GM23338 (cell line): ENCODE measurements around the gene RNH1. TPM values are rescaled to one million over a fixed set of nuclear protein-coding genes. Genes with fewer than 3 reads are reported as not detected.

Experiments used
- ATAC-seq: fragments of 200-7000 bp; cut with Tn5 transposase; 3 replicates; pipeline ENCODE4 v1.9.1; 2020
- DNase-seq: peaks from one replicate; pipeline ENCODE4 v3.0.0-alpha.2; 2015; ENCODE audit warnings: low spot score
- H2AFZ ChIP-seq: fragments of 200-600 bp; sonication (generic); 2 replicates; pipeline ENCODE4 v1.8.0; 2016; ENCODE audit warnings: antibody characterized with exemption, mild to moderate bottlenecking, moderate library complexity
- H3F3A ChIP-seq: fragments of 200-600 bp; sonication (generic); replicated peaks from 2 replicates; pipeline ENCODE4 v1.8.0; 2017; ENCODE audit warnings: antibody characterized with exemption, mixed run types, low read depth
- H3K27ac ChIP-seq: fragments of 200-600 bp; sonication (generic); 2 replicates; pipeline ENCODE4 v1.6.1; 2016; ENCODE audit warnings: low read depth
- H3K27me3 ChIP-seq: fragments of 200-600 bp; sonication (generic); 2 replicates; pipeline ENCODE4 v1.8.0; 2016; ENCODE audit warnings: mild to moderate bottlenecking, mixed run types, moderate library complexity; ENCODE audit not compliant: insufficient read depth
- H3K36me3 ChIP-seq: fragments of 200-600 bp; sonication (generic); 2 replicates; pipeline ENCODE4 v1.8.0; 2016; ENCODE audit warnings: mild to moderate bottlenecking; ENCODE audit not compliant: insufficient read depth
- H3K4me1 ChIP-seq: fragments of 200-600 bp; sonication (generic); 2 replicates; pipeline ENCODE4 v1.8.0; 2016; ENCODE audit warnings: mild to moderate bottlenecking, moderate library complexity; ENCODE audit not compliant: insufficient read depth
- H3K4me2 ChIP-seq: fragments of 200-600 bp; sonication (generic); 2 replicates; pipeline ENCODE4 v1.7.1; 2017; ENCODE audit warnings: mixed run types
- H3K4me3 ChIP-seq: fragments of 200-600 bp; sonication (generic); 2 replicates; pipeline ENCODE4 v1.6.1; 2016; ENCODE audit warnings: mixed run types
- H3K79me2 ChIP-seq: fragments of 200-600 bp; sonication (generic); replicated peaks from 2 replicates; pipeline ENCODE4 v1.8.0; 2017; ENCODE audit warnings: mild to moderate bottlenecking; ENCODE audit not compliant: insufficient read depth
- H3K9me2 ChIP-seq: fragments of 200-600 bp; sonication (generic); 2 replicates; pipeline ENCODE4 v1.8.0; 2017; ENCODE audit not compliant: insufficient read depth
- H4K20me1 ChIP-seq: fragments of 200-600 bp; sonication (generic); replicated peaks from 2 replicates; pipeline ENCODE4 v1.8.0; 2017; ENCODE audit warnings: mild to moderate bottlenecking; ENCODE audit not compliant: insufficient read depth
- H3K27ac Mint-ChIP-seq: 2 replicates; pipeline ENCODE4 v1.8.0; 2020; ENCODE audit warnings: inconsistent platforms, mild to moderate bottlenecking, moderate library complexity, mixed read lengths
- H3K27me3 Mint-ChIP-seq: 3 replicates; pipeline ENCODE4 v1.8.0; 2022; ENCODE audit warnings: low read depth, mild to moderate bottlenecking, moderate library complexity, mixed read lengths, inconsistent platforms; ENCODE audit not compliant: insufficient read depth, poor library complexity
- H3K36me3 Mint-ChIP-seq: 3 replicates; pipeline ENCODE4 v1.8.0; 2021; ENCODE audit warnings: low read depth, mild to moderate bottlenecking, inconsistent platforms, moderate library complexity, mixed read lengths
- H3K4me1 Mint-ChIP-seq: 3 replicates; pipeline ENCODE4 v1.8.0; 2020; ENCODE audit warnings: mild to moderate bottlenecking, inconsistent platforms, mixed read lengths
- H3K4me3 Mint-ChIP-seq: 3 replicates; pipeline ENCODE4 v1.8.0; 2021; ENCODE audit warnings: moderate library complexity, mild to moderate bottlenecking, inconsistent platforms, mixed read lengths
- H3K9me3 Mint-ChIP-seq: 3 replicates; pipeline ENCODE4 v1.8.0; 2020; ENCODE audit warnings: moderate library complexity, mild to moderate bottlenecking, inconsistent platforms, mixed read lengths
- CREB1 ChIP-seq: fragments of 250-450 bp; sonication (Bioruptor Pico); IDR thresholded peaks from 2 replicates; pipeline ENCODE4 v1.5.0; 2020; ENCODE audit warnings: low read depth, mild to moderate bottlenecking, moderate library complexity
- CTCF ChIP-seq, 2 experiments: fragments of 200-600 bp in 1 of 2; sonication (generic) in 1 of 2; conservative IDR thresholded peaks; 2 replicates each; pipeline versions ENCODE4 v1.5.1 to v1.6.1; 2016 to 2017; ENCODE audit warnings: antibody characterized with exemption in 2 of 2, low read depth in 2 of 2, mild to moderate bottlenecking in 2 of 2, moderate library complexity in 1 of 2
- EZH2phosphoT487 ChIP-seq: fragments of 200-600 bp; sonication (generic); IDR thresholded peaks from one replicate; pipeline ENCODE4 v1.8.1; 2018; ENCODE audit warnings: antibody characterized with exemption; ENCODE audit not compliant: unreplicated experiment
- NANOG ChIP-seq: IDR thresholded peaks from 2 replicates; pipeline ENCODE4 v1.6.1; 2016; ENCODE audit warnings: antibody characterized with exemption, borderline replicate concordance
- POLR2AphosphoS5 ChIP-seq: IDR thresholded peaks from 2 replicates; pipeline ENCODE4 v1.6.1; 2016; ENCODE audit warnings: antibody characterized with exemption, low read depth
- REST ChIP-seq: IDR thresholded peaks from one replicate; pipeline ENCODE4 v1.6.1; 2018; ENCODE audit warnings: antibody characterized with exemption; ENCODE audit not compliant: unreplicated experiment
- STAT1 ChIP-seq: IDR thresholded peaks from one replicate; pipeline ENCODE4 v1.6.1; 2016; ENCODE audit warnings: antibody characterized with exemption; ENCODE audit not compliant: unreplicated experiment
- ZNF331 ChIP-seq: fragments of 250-450 bp; sonication (Bioruptor Pico); IDR thresholded peaks from 2 replicates; pipeline ENCODE4 v1.5.0; 2020; ENCODE audit warnings: low read depth, mild to moderate bottlenecking, moderate library complexity
- ZNF462 ChIP-seq: fragments of 250-450 bp; sonication (Bioruptor Pico); IDR thresholded peaks from 2 replicates; pipeline ENCODE4 v1.5.0; 2020; ENCODE audit warnings: mild to moderate bottlenecking, moderate library complexity
- polyA plus RNA-seq: library from polyadenylated mRNA; unstranded; fragments of >200 nt; fragmentation: Nextera tagmentation; extraction: Ambion mirVana; gene quantifications from 2 replicates; pipeline ENCODE4 v1.2.1, GENCODE V29; 2016
- total RNA-seq: library from RNA; depleted of rRNA; stranded (reverse); fragments of >200 nt; shearing (Covaris generic); gene quantifications from 2 replicates; pipeline ENCODE4 v1.2.3, GENCODE V29; 2014

RNH1 gene
- total and polyA plus RNA-seq, 2 experiments from 2014 or later: 33.3 to 56.3 TPM

GRCh38 chr11:521177-521688, 14.2 kb upstream of the RNH1 start:
- Mint-ChIP-seq H3K4me3 (no peak overlapping the region), H3K27ac (no peak overlapping the region), H3K4me1 (no peaks in the 10 kb centered on the region), H3K9me3 (peaks cover 48% of the 10 kb centered on the region), H3K36me3 (peaks cover 31% of the 10 kb centered on the region), H3K27me3 (peaks cover 11% of the 10 kb centered on the region)
- TF ChIP-seq ZNF331 (CRISPR knock-in tag): no peak
- no peak for TF ChIP-seq REST
- no peak for TF ChIP-seq EZH2phosphoT487
- no peak for TF ChIP-seq POLR2AphosphoS5
- no peak for TF ChIP-seq CTCF (conservative IDR thresholded peaks at IDR 0.05; ENCODE audit: low read depth in 2 of 2)
- no peak for TF ChIP-seq STAT1
- TF ChIP-seq ZNF462: no peak
- no peak for TF ChIP-seq NANOG
- no peak for TF ChIP-seq CREB1
- ATAC-seq (no peak), DNase-seq (no peak)
- no peaks in the 10 kb centered on the region for H3K79me2 ChIP-seq
- no peak overlapping the region for H3K27ac ChIP-seq
- no peak overlapping the region for H3K4me3 ChIP-seq
- no peak overlapping the region for H2AFZ ChIP-seq
- no peak overlapping the region for H3K4me2 ChIP-seq
- no peaks in the 10 kb centered on the region for H4K20me1 ChIP-seq
- no peaks in the 10 kb centered on the region for H3K36me3 ChIP-seq
- 0 out of 2 replicates have a peak, but pooled peaks cover 4% of the 10 kb centered on the region for H3F3A ChIP-seq
- 0 out of 2 replicates have a peak, but pooled peaks cover 3% of the 10 kb centered on the region for H3K9me2 ChIP-seq
- no peaks in the 10 kb centered on the region for H3K27me3 ChIP-seq
- no peaks in the 10 kb centered on the region for H3K4me1 ChIP-seq
